Measurements from ENCODE around the gene NDUFV2.

NDUFV2 gene

GRCh38 chr18:9068346-9068745, 34.2 kb upstream of the NDUFV2 start:
- Histone ChIP-seq H3K79me2 (ENCODE audit: control insufficient read depth, insufficient read depth, low read length) (no peaks in the 10 kb centered on the region), H3K4ac (ENCODE audit: low read depth, low read length) (no peak overlapping the region), H3K56ac (ENCODE audit: low read length) (no peak overlapping the region), H4K5ac (ENCODE audit: low read length) (no peak overlapping the region), H3K27ac (ENCODE audit: low read depth, low read length) (no peak overlapping the region), H2AK5ac (ENCODE audit: low read length) (no peak overlapping the region), H2BK120ac (ENCODE audit: low read depth, low read length) (no peak overlapping the region), H2BK5ac (ENCODE audit: low read length) (no peak overlapping the region), H3K36me3 (ENCODE audit: control insufficient read depth, insufficient read depth, low read length) (no peaks in the 10 kb centered on the region), H3K9ac (ENCODE audit: low read length) (no peak overlapping the region), H3K4me1 (ENCODE audit: control insufficient read depth, low read depth, low read length) (no peaks in the 10 kb centered on the region), H3K4me2 (ENCODE audit: low read length) (no peak overlapping the region), H3K18ac (ENCODE audit: low read length) (no peak overlapping the region), H3K4me3 (ENCODE audit: low read length) (no peak overlapping the region), H3K79me1 (ENCODE audit: low read length) (no peaks in the 10 kb centered on the region), H3K23ac (ENCODE audit: low read length) (no peak overlapping the region), H4K8ac (ENCODE audit: low read depth, low read length) (no peak overlapping the region), H2BK15ac (replicated peaks; ENCODE audit: low read depth) (no peak overlapping the region), H3K27me3 (ENCODE audit: insufficient read depth, low read length, poor library complexity) (no peaks in the 10 kb centered on the region)
- DNase-seq: no peak
- no CpG with 5 or more reads among the region's 2 CpGs for WGBS (ENCODE audit: extremely low coverage, insufficient coverage, low lambda C conversion rate)

DNA sequence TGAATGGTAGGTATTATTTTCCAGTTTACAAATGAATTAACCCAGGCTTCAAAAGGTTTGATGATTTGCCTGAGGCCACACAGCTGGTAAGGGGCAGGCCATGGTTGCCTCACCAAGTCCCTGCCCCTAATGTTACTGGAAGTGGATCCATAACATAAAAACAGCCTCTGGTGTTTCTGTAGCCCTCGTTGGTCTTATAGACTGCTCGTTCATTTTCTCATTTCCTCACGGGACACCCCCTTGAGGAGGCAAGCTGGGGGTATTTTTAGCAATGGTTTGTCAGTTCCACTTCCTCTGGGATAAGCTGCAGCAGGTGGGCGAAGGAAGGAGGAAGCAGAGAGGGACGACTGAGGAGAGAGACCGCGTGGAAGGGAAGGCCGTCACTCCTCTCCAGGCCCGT, 32.9 kb upstream of the NDUFV2 start:
- no peak overlapping the region for H3K56ac ChIP-seq (ENCODE audit: low read length)
- no peak overlapping the region for H2BK120ac ChIP-seq (ENCODE audit: low read depth, low read length)
- H2BK5ac ChIP-seq (ENCODE audit: low read length): no peak overlapping the region
- H3K4me3 ChIP-seq (ENCODE audit: low read length): no peak overlapping the region
- DNase-seq: no peak
- H3K23ac ChIP-seq (ENCODE audit: low read length): no peak overlapping the region
- no peak overlapping the region for H2AK5ac ChIP-seq (ENCODE audit: low read length)
- no peaks in the 10 kb centered on the region for H3K4me1 ChIP-seq (ENCODE audit: control insufficient read depth, low read depth, low read length)
- no peaks in the 10 kb centered on the region for H3K79me2 ChIP-seq (ENCODE audit: control insufficient read depth, insufficient read depth, low read length)
- no peak overlapping the region for H3K9ac ChIP-seq (ENCODE audit: low read length)
- H2BK15ac ChIP-seq (replicated peaks; ENCODE audit: low read depth): no peak overlapping the region
- H3K27me3 ChIP-seq (ENCODE audit: insufficient read depth, low read length, poor library complexity): no peaks in the 10 kb centered on the region
- no peak overlapping the region for H4K5ac ChIP-seq (ENCODE audit: low read length)
- no peak overlapping the region for H3K4me2 ChIP-seq (ENCODE audit: low read length)
- no peaks in the 10 kb centered on the region for H3K36me3 ChIP-seq (ENCODE audit: control insufficient read depth, insufficient read depth, low read length)
- no peak overlapping the region for H4K8ac ChIP-seq (ENCODE audit: low read depth, low read length)
- H3K27ac ChIP-seq (ENCODE audit: low read depth, low read length): no peak overlapping the region
- no peaks in the 10 kb centered on the region for H3K79me1 ChIP-seq (ENCODE audit: low read length)
- H3K4ac ChIP-seq (ENCODE audit: low read depth, low read length): no peak overlapping the region
- WGBS (ENCODE audit: extremely low coverage, insufficient coverage, low lambda C conversion rate): no CpG with 5 or more reads among the region's 9 CpGs
- H3K18ac ChIP-seq (ENCODE audit: low read length): no peak overlapping the region

DNA sequence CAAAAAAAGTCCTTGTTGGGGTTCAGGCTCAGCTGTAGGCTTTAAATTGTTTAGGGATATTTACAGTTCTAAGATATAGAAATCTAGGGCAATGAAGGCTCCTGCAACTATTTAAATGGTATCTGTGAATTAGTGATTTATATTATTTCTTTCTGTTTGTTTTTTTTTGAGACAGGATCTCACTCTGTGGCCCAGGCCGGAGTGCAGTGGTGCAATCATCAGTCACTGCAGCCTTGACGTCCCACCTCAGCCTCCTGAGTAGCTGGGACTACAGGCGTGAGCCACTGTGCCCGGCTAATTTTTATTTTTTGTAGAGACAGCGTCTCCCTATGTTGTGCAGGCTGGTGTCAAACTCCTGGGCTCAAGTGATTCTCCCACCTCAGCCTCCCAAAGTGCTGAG, 32.3 kb upstream of the NDUFV2 start:
- no peak overlapping the region for H2BK120ac ChIP-seq (ENCODE audit: low read depth, low read length)
- H3K4me3 ChIP-seq (ENCODE audit: low read length): no peak overlapping the region
- H3K9ac ChIP-seq (ENCODE audit: low read length): no peak overlapping the region
- no peak overlapping the region for H3K27ac ChIP-seq (ENCODE audit: low read depth, low read length)
- H3K27me3 ChIP-seq (ENCODE audit: insufficient read depth, low read length, poor library complexity): no peaks in the 10 kb centered on the region
- no CpG with 5 or more reads among the region's 5 CpGs for WGBS (ENCODE audit: extremely low coverage, insufficient coverage, low lambda C conversion rate)
- H3K4me2 ChIP-seq (ENCODE audit: low read length): no peak overlapping the region
- H3K18ac ChIP-seq (ENCODE audit: low read length): no peak overlapping the region
- H3K4me1 ChIP-seq (ENCODE audit: control insufficient read depth, low read depth, low read length): no peaks in the 10 kb centered on the region
- no peak overlapping the region for H2BK15ac ChIP-seq (replicated peaks; ENCODE audit: low read depth)
- H3K36me3 ChIP-seq (ENCODE audit: control insufficient read depth, insufficient read depth, low read length): no peaks in the 10 kb centered on the region
- H4K5ac ChIP-seq (ENCODE audit: low read length): no peak overlapping the region
- H4K8ac ChIP-seq (ENCODE audit: low read depth, low read length): no peak overlapping the region
- no peak overlapping the region for H2BK5ac ChIP-seq (ENCODE audit: low read length)
- no peak overlapping the region for H3K4ac ChIP-seq (ENCODE audit: low read depth, low read length)
- H2AK5ac ChIP-seq (ENCODE audit: low read length): no peak overlapping the region
- no peak for DNase-seq
- no peaks in the 10 kb centered on the region for H3K79me1 ChIP-seq (ENCODE audit: low read length)
- no peak overlapping the region for H3K23ac ChIP-seq (ENCODE audit: low read length)
- H3K56ac ChIP-seq (ENCODE audit: low read length): no peak overlapping the region
- H3K79me2 ChIP-seq (ENCODE audit: control insufficient read depth, insufficient read depth, low read length): no peaks in the 10 kb centered on the region

GRCh38 chr18:9079818-9080528, 22.5 kb upstream of the NDUFV2 start:
- Histone ChIP-seq H3K36me3 (ENCODE audit: control insufficient read depth, insufficient read depth, low read length) (no peaks in the 10 kb centered on the region), H4K8ac (ENCODE audit: low read depth, low read length) (no peak overlapping the region), H3K9ac (ENCODE audit: low read length) (no peak overlapping the region), H3K27ac (ENCODE audit: low read depth, low read length) (no peak overlapping the region), H2BK120ac (ENCODE audit: low read depth, low read length) (no peak overlapping the region), H2AK5ac (ENCODE audit: low read length) (no peak overlapping the region), H3K4ac (ENCODE audit: low read depth, low read length) (no peak overlapping the region), H3K56ac (ENCODE audit: low read length) (no peak overlapping the region), H4K5ac (ENCODE audit: low read length) (no peak overlapping the region), H3K79me2 (ENCODE audit: control insufficient read depth, insufficient read depth, low read length) (no peaks in the 10 kb centered on the region), H2BK5ac (ENCODE audit: low read length) (no peak overlapping the region), H2BK15ac (replicated peaks; ENCODE audit: low read depth) (no peak overlapping the region), H3K23ac (ENCODE audit: low read length) (no peak overlapping the region), H3K4me1 (ENCODE audit: control insufficient read depth, low read depth, low read length) (no peaks in the 10 kb centered on the region), H3K27me3 (ENCODE audit: insufficient read depth, low read length, poor library complexity) (no peaks in the 10 kb centered on the region), H3K79me1 (ENCODE audit: low read length) (no peaks in the 10 kb centered on the region), H3K18ac (ENCODE audit: low read length) (no peak overlapping the region), H3K4me2 (ENCODE audit: low read length) (no peak overlapping the region), H3K4me3 (ENCODE audit: low read length) (no peak overlapping the region)
- DNase-seq: no peak
- WGBS (ENCODE audit: extremely low coverage, insufficient coverage, low lambda C conversion rate): no CpG with 5 or more reads among the region's 6 CpGs

DNA sequence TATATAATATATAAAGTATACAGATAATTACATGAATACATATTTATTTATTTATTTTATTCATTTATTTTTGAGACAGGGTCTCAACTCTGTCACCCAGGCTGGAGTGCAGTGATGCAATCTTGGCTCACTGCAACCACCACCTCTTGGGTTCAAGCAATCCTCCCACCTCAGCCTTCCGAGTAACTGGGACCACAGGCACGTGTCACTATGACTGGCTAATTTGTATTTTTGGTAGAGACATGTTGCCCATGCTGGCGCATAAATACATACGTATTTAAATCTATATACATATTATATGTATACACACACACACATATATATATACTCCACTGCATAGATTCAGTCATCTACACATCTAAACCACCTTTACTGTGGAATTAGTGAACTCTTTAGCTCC, 20.6 kb upstream of the NDUFV2 start:
- no peak overlapping the region for H3K4ac ChIP-seq (ENCODE audit: low read depth, low read length)
- no peak for DNase-seq
- H2AK5ac ChIP-seq (ENCODE audit: low read length): no peak overlapping the region
- H2BK15ac ChIP-seq (replicated peaks; ENCODE audit: low read depth): no peak overlapping the region
- no peak overlapping the region for H3K18ac ChIP-seq (ENCODE audit: low read length)
- no peaks in the 10 kb centered on the region for H3K79me2 ChIP-seq (ENCODE audit: control insufficient read depth, insufficient read depth, low read length)
- H3K27me3 ChIP-seq (ENCODE audit: insufficient read depth, low read length, poor library complexity): no peaks in the 10 kb centered on the region
- H3K36me3 ChIP-seq (ENCODE audit: control insufficient read depth, insufficient read depth, low read length): no peaks in the 10 kb centered on the region
- H3K27ac ChIP-seq (ENCODE audit: low read depth, low read length): no peak overlapping the region
- H2BK5ac ChIP-seq (ENCODE audit: low read length): no peak overlapping the region
- 100% methylated on average over 1 of the region's 4 CpGs for WGBS (ENCODE audit: extremely low coverage, insufficient coverage, low lambda C conversion rate)
- no peak overlapping the region for H3K23ac ChIP-seq (ENCODE audit: low read length)
- no peak overlapping the region for H3K4me3 ChIP-seq (ENCODE audit: low read length)
- no peak overlapping the region for H4K8ac ChIP-seq (ENCODE audit: low read depth, low read length)
- no peak overlapping the region for H3K56ac ChIP-seq (ENCODE audit: low read length)
- no peak overlapping the region for H4K5ac ChIP-seq (ENCODE audit: low read length)
- H3K4me2 ChIP-seq (ENCODE audit: low read length): no peak overlapping the region
- H3K79me1 ChIP-seq (ENCODE audit: low read length): no peaks in the 10 kb centered on the region
- H3K4me1 ChIP-seq (ENCODE audit: control insufficient read depth, low read depth, low read length): no peaks in the 10 kb centered on the region
- H2BK120ac ChIP-seq (ENCODE audit: low read depth, low read length): no peak overlapping the region
- H3K9ac ChIP-seq (ENCODE audit: low read length): no peak overlapping the region

Data from mesendoderm (in vitro differentiated cells).